Ovary (tissue), 3 donors: Measurements from ENCODE around the gene PRKCH.

ENCODE experiments used
- POLR2A ChIP-seq: fragments of 450-650 bp; IDR thresholded peaks from one replicate; pipeline ENCODE4 v1.6.1; 2017; ENCODE audit warnings: antibody characterized with exemption, mild to moderate bottlenecking, moderate library complexity
- TF ChIP-seq, protein P1 (sequence below), 3 donors: fragments of 450-650 bp in 2 of 3; fragments of 200-600 bp in 1 of 3; IDR thresholded peaks; one replicate each; pipeline versions ENCODE4 v1.5.1 to v1.8.0; 2016 to 2022; ENCODE audit warnings: antibody characterized with exemption in 3 of 3, mild to moderate bottlenecking in 1 of 3
- donor health status: DM: no; HTN: no; CAD: no.

DNA sequence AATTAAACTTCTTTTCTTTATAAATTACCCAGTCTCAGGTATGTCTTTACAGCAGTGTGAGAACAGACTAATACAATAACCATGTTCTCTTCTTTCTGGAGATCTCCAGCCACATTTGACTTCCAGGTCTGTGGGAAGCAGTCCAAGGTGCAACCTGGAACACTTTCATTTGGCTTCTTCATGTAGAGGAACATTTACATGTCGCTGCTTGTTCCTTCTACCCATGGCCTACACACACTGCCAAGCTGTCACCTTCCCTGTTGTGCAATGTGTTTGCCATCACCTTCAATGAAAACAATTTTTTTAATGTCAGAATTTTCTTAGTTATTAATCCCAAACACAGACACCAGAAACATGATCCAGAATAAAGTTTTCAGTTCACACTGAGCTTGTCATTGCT lies 104.7 kb downstream of the PRKCH start:
- TF ChIP-seq, protein P1, sequence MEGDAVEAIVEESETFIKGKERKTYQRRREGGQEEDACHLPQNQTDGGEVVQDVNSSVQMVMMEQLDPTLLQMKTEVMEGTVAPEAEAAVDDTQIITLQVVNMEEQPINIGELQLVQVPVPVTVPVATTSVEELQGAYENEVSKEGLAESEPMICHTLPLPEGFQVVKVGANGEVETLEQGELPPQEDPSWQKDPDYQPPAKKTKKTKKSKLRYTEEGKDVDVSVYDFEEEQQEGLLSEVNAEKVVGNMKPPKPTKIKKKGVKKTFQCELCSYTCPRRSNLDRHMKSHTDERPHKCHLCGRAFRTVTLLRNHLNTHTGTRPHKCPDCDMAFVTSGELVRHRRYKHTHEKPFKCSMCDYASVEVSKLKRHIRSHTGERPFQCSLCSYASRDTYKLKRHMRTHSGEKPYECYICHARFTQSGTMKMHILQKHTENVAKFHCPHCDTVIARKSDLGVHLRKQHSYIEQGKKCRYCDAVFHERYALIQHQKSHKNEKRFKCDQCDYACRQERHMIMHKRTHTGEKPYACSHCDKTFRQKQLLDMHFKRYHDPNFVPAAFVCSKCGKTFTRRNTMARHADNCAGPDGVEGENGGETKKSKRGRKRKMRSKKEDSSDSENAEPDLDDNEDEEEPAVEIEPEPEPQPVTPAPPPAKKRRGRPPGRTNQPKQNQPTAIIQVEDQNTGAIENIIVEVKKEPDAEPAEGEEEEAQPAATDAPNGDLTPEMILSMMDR (IDR thresholded peaks at IDR 0.05): no peak
- no peak for TF ChIP-seq POLR2A
